Natural killer cell (primary cell): ENCODE measurements around the gene DNAJC5. TPM values are rescaled to one million over a fixed set of nuclear protein-coding genes. Genes with fewer than 3 reads are reported as not detected.

ENCODE experiments used
- ATAC-seq, 3 donors: fragments of 150-1000 bp in 2 of 3; fragments of 200-7000 bp in 1 of 3; cut with Tn5 transposase; 1 replicate in 1 of 3; 2 replicates in 2 of 3; pipeline ENCODE4 v1.10.0; 2021; ENCODE audit warnings: mild to moderate bottlenecking in 2 of 3, moderate library complexity in 2 of 3
- DNase-seq, 2 donors: peaks; one replicate each; pipeline versions ENCODE4 v3.0.0 to v3.0.0-alpha.2; 2013 to 2021; ENCODE audit warnings: mixed read lengths in 1 of 2
- H3K27ac ChIP-seq: one replicate; pipeline ENCODE4 v1.5.1; 2013; ENCODE audit warnings: mild to moderate bottlenecking, low read length
- H3K27me3 ChIP-seq: one replicate; pipeline ENCODE4 v1.6.1; 2013; ENCODE audit warnings: low read length; ENCODE audit not compliant: control insufficient read depth, insufficient read depth
- H3K36me3 ChIP-seq: one replicate; pipeline ENCODE4 v1.6.1; 2013; ENCODE audit warnings: low read length; ENCODE audit not compliant: control insufficient read depth, insufficient read depth
- H3K4me1 ChIP-seq: one replicate; pipeline ENCODE4 v1.6.1; 2013; ENCODE audit warnings: low read length; ENCODE audit not compliant: control insufficient read depth, insufficient read depth
- H3K4me3 ChIP-seq: one replicate; pipeline ENCODE4 v1.5.1; 2013; ENCODE audit warnings: low read length
- H3K9me3 ChIP-seq: one replicate; pipeline ENCODE4 v1.6.1; 2013; ENCODE audit warnings: low read length; ENCODE audit not compliant: control insufficient read depth, insufficient read depth
- H3K27ac Mint-ChIP-seq, 2 donors: one replicate each; pipeline ENCODE4 v1.8.0; 2022; ENCODE audit warnings: mild to moderate bottlenecking in 2 of 2, mixed read lengths in 2 of 2, moderate library complexity in 1 of 2
- H3K27me3 Mint-ChIP-seq, 2 donors: one replicate each; pipeline ENCODE4 v1.8.0; 2022; ENCODE audit warnings: low read depth in 2 of 2, mixed read lengths in 2 of 2
- H3K36me3 Mint-ChIP-seq: one replicate; pipeline ENCODE4 v1.8.0; 2022; ENCODE audit warnings: mixed read lengths
- H3K4me1 Mint-ChIP-seq, 2 donors: one replicate each; pipeline ENCODE4 v1.8.0; 2022; ENCODE audit warnings: mixed read lengths in 2 of 2
- H3K4me3 Mint-ChIP-seq: one replicate; pipeline ENCODE4 v1.8.0; 2022; ENCODE audit warnings: mild to moderate bottlenecking, moderate library complexity, mixed read lengths
- H3K9me3 Mint-ChIP-seq, 2 donors: one replicate each; pipeline ENCODE4 v1.8.0; 2022; ENCODE audit warnings: mixed read lengths in 2 of 2
- WGBS: methylation state at CpG from one replicate; pipeline ENCODE4 v1.1.7; 2013; ENCODE audit warnings: missing lambda C conversion rate; ENCODE audit not compliant: insufficient coverage; 5-methylcytosine and 5-hydroxymethylcytosine counted together
- intact Hi-C: fragments of 100-400 bp; cut with micrococcal nuclease; formaldehyde crosslinking; loops from one replicate; pipeline ENCODE4 v1.14.2; 2022
- total RNA-seq, 4 donors: library from RNA; stranded (reverse); fragments of 120-200 nt in 1 of 4; gene quantifications; one replicate each; pipeline versions ENCODE4 v1.2.3 to v1.2.4, GENCODE V29; 2013 to 2022
- TF ChIP-seq, protein P1 (sequence below): fragments of 200-600 bp; IDR thresholded peaks from one replicate; pipeline ENCODE4 v1.8.0; 2022; ENCODE audit warnings: antibody characterized with exemption

DNAJC5 gene
- total RNA-seq, 3 donors from 2014 or later (not counting 1 experiment from before 2014, with no cell fraction given) = 27.5 to 45.1 (median 42.8) TPM

DNA sequence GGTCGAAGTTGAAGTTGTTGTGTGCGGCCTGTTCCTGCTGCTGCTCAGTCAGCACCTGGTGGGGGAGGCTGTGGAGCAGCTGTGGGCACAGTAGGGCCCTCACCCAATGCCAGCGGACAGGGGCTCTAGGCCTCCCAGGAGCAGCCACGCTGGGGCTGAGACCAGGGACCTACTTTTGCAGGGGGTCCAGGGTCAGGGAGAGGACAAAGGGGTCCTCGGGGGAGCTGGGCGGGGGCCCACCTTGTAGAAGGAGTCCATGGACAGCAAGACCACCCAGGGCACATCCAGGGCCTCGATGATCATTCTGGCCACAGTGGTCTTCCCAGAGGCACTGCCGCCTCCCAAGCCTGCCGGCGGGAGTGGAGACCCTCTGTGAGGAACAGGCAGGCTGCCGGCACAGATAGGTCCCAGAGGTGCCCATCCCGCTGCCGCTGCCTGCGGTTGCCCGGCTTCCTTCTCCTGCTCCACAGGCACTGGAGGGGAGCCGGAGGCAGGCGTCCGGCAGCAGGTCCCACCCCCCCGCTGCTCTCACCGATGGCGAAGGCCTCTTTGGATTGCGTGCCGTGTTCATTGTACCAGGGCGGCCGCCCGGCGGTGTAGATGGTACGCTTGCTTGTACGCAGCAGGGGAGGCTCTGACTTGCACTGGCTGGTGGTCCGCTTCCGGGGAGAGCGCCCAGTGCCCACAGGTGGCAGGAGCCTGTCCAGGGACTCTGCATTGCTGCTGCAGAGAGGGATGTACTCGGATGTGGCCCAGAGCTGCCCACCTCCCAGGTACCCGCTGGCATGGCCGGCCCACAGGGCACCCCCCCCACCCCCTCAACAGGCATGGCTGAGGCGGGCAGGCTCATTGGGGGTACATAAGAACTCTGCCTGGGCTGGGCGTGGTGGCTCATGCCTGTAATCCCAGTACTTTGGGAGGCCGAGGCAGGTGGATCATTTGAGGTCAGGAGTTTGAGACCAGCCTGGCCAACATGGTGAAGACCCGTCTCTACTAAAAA, 51.3 kb downstream of the DNAJC5 start:
- peak overlapping the region; percentile 42 for H3K4me3 Mint-ChIP-seq
- WGBS = 97% methylated on average over 39 of the region's 39 CpGs
- H3K27ac ChIP-seq = no peak overlapping the region

DNA sequence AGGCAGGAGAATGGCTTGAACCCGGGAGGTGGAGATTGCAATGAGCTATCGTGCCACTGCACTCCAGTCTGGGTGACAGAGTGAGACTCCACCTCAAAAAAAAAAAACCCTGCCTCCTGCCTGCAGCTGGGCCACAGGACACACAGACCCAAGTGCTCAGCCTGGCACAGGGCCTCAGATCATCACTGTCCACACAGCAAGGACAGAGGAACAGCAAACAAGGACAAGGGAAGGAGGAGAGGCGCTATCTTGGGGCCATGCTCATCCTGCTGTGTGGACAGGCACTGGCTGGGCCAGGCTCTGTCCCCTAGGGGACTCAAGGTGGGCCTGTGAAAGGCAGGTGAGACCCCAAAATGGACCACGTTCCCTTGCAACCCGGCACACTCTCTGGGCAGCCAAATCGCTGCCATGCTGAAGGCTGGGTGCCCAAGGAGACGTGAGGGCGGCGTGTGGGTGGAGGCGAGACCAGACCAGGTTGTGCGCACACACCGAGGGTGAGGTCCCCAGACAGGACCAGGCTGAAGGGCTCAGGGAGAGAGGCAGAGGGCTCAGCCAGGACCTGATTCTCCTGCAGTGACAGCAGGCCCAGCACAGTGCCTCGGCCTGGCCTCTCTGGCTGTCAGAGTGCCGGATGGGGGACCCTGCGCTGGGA, 52.2 kb downstream of the DNAJC5 start:
- Mint-ChIP-seq H3K9me3 (no peaks in the 10 kb centered on the region), H3K27ac (peak overlapping the region in 1 of 2 donors; percentile 96), H3K36me3 (no peaks in the 10 kb centered on the region), H3K27me3 (no peaks in the 10 kb centered on the region), H3K4me1 (peaks cover 25 to 36% of the 10 kb centered on the region in 2 donors), H3K4me3 (peak overlapping the region; percentile 42)
- H3K27me3 ChIP-seq = no peaks in the 10 kb centered on the region
- no peak for DNase-seq
- H3K36me3 ChIP-seq = peaks cover 31% of the 10 kb centered on the region
- H3K4me1 ChIP-seq = peaks cover 50% of the 10 kb centered on the region
- no peak overlapping the region for H3K4me3 ChIP-seq
- TF ChIP-seq, protein P1, sequence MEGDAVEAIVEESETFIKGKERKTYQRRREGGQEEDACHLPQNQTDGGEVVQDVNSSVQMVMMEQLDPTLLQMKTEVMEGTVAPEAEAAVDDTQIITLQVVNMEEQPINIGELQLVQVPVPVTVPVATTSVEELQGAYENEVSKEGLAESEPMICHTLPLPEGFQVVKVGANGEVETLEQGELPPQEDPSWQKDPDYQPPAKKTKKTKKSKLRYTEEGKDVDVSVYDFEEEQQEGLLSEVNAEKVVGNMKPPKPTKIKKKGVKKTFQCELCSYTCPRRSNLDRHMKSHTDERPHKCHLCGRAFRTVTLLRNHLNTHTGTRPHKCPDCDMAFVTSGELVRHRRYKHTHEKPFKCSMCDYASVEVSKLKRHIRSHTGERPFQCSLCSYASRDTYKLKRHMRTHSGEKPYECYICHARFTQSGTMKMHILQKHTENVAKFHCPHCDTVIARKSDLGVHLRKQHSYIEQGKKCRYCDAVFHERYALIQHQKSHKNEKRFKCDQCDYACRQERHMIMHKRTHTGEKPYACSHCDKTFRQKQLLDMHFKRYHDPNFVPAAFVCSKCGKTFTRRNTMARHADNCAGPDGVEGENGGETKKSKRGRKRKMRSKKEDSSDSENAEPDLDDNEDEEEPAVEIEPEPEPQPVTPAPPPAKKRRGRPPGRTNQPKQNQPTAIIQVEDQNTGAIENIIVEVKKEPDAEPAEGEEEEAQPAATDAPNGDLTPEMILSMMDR = no peak
- H3K27ac ChIP-seq = no peak overlapping the region
- WGBS = 89% methylated on average over 15 of the region's 15 CpGs
- no peaks in the 10 kb centered on the region for H3K9me3 ChIP-seq
- intact Hi-C loops = no loop called here
- ATAC-seq = no peak

More for the DNA sequence above, 51.3 kb downstream of the DNAJC5 start:
- H3K4me1 ChIP-seq = peaks cover 59% of the 10 kb centered on the region
- intact Hi-C loops = no loop called here
- H3K4me1 Mint-ChIP-seq = peaks cover 29 to 45% of the 10 kb centered on the region in 2 donors
- H3K36me3 ChIP-seq = peaks cover 31% of the 10 kb centered on the region
- no peaks in the 10 kb centered on the region for H3K9me3 Mint-ChIP-seq
- H3K36me3 Mint-ChIP-seq = no peaks in the 10 kb centered on the region
- H3K27me3 Mint-ChIP-seq = no peaks in the 10 kb centered on the region
- ATAC-seq = no peak
- H3K4me3 ChIP-seq = no peak overlapping the region
- TF ChIP-seq, protein P1 = no peak
- H3K27me3 ChIP-seq = no peaks in the 10 kb centered on the region
- no peaks in the 10 kb centered on the region for H3K9me3 ChIP-seq
- peak overlapping the region in 1 of 2 donors; percentile 96 for H3K27ac Mint-ChIP-seq
- no peak for DNase-seq

DNA sequence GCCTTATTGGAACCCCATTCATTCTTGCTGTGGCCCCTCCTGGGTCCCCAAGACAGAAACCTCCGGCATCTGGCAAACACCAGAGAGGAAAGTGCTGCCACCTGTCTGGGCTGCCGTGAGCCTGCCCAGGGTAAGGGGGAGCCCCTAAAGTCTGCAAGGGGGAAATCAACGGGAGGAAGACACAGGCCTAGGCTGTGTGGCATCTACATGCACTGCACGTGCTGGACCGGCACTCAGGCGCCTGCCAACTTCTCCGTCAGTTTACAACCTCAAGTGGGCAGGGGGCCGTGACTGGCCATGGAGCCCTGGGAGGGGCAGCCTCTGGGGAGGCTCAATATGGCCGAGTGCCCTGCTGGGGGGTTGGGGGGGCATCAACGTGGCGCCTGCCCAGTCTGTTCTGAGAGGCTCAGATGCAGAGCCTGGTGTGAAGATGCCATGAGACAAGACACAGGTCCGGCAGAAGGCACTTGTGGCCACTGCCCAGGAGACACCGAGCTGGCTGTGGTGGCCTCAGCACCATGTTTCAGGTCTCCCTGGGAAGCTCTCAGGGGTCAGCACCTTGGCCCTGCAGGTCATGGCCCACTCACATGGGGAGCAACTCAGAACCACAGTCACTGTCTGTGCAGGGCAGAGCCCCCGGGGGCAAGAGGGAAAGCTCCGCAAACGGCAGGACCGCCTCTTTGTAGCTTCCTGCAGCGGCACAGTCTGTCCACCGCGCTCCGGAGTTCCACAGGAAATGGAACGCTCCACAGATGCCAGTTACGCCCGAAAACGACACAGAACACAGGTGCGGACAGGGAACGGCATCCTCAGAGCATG, 52.9 kb downstream of the DNAJC5 start:
- TF ChIP-seq, protein P1 = no peak
- Histone ChIP-seq H3K9me3 (no peaks in the 10 kb centered on the region), H3K4me3 (peak overlapping the region; percentile 15), H3K36me3 (peaks cover 30% of the 10 kb centered on the region), H3K27ac (no peak overlapping the region), H3K4me1 (peaks cover 43% of the 10 kb centered on the region), H3K27me3 (no peaks in the 10 kb centered on the region)
- ATAC-seq (peak in 1 of 3 donors; percentile 3), DNase-seq (peak in 1 of 2 donors; percentile 66)
- intact Hi-C loops = no loop called here
- 19% methylated on average over 27 of the region's 27 CpGs for WGBS
- Mint-ChIP-seq H3K36me3 (no peaks in the 10 kb centered on the region), H3K27me3 (no peaks in the 10 kb centered on the region), H3K9me3 (no peaks in the 10 kb centered on the region), H3K4me1 (peaks cover 25 to 33% of the 10 kb centered on the region in 2 donors), H3K27ac (peak overlapping the region; percentile 94 to 96), H3K4me3 (peak overlapping the region; percentile 90)
